Inflammatory macrophage treated with lipopolysaccharide for 1 hour (primary cell): Measurements from ENCODE around the gene GSG1L.

Experiments
- DNase-seq, 2 donors: peaks; one replicate each; pipeline ENCODE4 v3.0.0-alpha.2; 2020 to 2022

GSG1L gene

GRCh38 chr16:28013878-28014277 is 49.6 kb downstream of the GSG1L start:
- DNase-seq = no peak

- DNase-seq = no peak
These were observed 50.1 kb downstream of the GSG1L start for GRCh38 chr16:28013392-28013791.

GRCh38 chr16:28011971-28012445 is 51.5 kb downstream of the GSG1L start:
- peak; percentile 0 to 56 for DNase-seq

GRCh38 chr16:28011223-28011622 is 52.3 kb downstream of the GSG1L start:
- DNase-seq = no peak

- peak in 1 of 2 donors; percentile 12 for DNase-seq
These were observed 52.8 kb downstream of the GSG1L start for GRCh38 chr16:28010671-28011070.

- DNase-seq = no peak
These were observed 53.7 kb downstream of the GSG1L start for GRCh38 chr16:28009586-28010373.

- DNase-seq = no peak
These were observed 59.6 kb downstream of the GSG1L start for GRCh38 chr16:28003923-28004322.

- no peak for DNase-seq
These were observed 60.3 kb downstream of the GSG1L start for GRCh38 chr16:28003021-28003865.

GRCh38 chr16:28001642-28002041 is 61.9 kb downstream of the GSG1L start:
- DNase-seq = no peak

- DNase-seq = no peak
These were observed 62.3 kb downstream of the GSG1L start for GRCh38 chr16:28001184-28001583.

- DNase-seq = no peak
These were observed 63.0 kb downstream of the GSG1L start for GRCh38 chr16:28000314-28001169.

GRCh38 chr16:27999687-28000086 is 63.8 kb downstream of the GSG1L start:
- DNase-seq = no peak

GRCh38 chr16:27995378-27995777 is 68.1 kb downstream of the GSG1L start:
- no peak for DNase-seq

- DNase-seq = no peak
These were observed 68.8 kb downstream of the GSG1L start for GRCh38 chr16:27994686-27995085.

- DNase-seq = no peak
These were observed 69.9 kb downstream of the GSG1L start for GRCh38 chr16:27993587-27993986.

GRCh38 chr16:27991876-27992275 is 71.6 kb downstream of the GSG1L start:
- no peak for DNase-seq

- DNase-seq = no peak
These were observed 77.5 kb downstream of the GSG1L start for GRCh38 chr16:27985981-27986380.

GRCh38 chr16:27984121-27984520 is 79.4 kb downstream of the GSG1L start:
- DNase-seq = no peak

- DNase-seq = no peak
These were observed 80.3 kb downstream of the GSG1L start for GRCh38 chr16:27983244-27983643.

- no peak for DNase-seq
These were observed 81.3 kb downstream of the GSG1L start for GRCh38 chr16:27982184-27982583.

- DNase-seq = no peak
These were observed 82.4 kb downstream of the GSG1L start for GRCh38 chr16:27980919-27981700.
